ENCODE results near the gene MAPK8.

- no peak for TF ChIP-seq CTCF (IDR thresholded peaks at IDR 0.05; ENCODE audit: low read length)
- no peak for TF ChIP-seq EZH2 (optimal IDR thresholded peaks at IDR 0.05; ENCODE audit: low read depth, low read length)
- TF ChIP-seq EZH2phosphoT487 (IDR thresholded peaks at IDR 0.05; ENCODE audit: low read length): no peak
Measured at GRCh38 chr10:48478469-48478868, 172.0 kb downstream of the MAPK8 start.

Measured in MM.1S (cell line).